Tibial nerve (tissue), 4 donors: ENCODE results near the gene RBM47. TPM values are rescaled to one million over a fixed set of nuclear protein-coding genes. Genes with fewer than 3 reads are reported as not detected.

Source experiments
- DNase-seq, 2 donors: peaks; one replicate each; pipeline ENCODE4 v3.0.0-alpha.2; 2019; ENCODE audit warnings: low spot score in 2 of 2
- H3K27ac ChIP-seq, 4 donors: fragments of 200-600 bp; sonication (generic) in 3 of 4; one replicate each; pipeline ENCODE4 v1.5.1; 2017 to 2019; ENCODE audit warnings: mild to moderate bottlenecking in 1 of 4
- H3K27me3 ChIP-seq, 2 donors: fragments of 200-600 bp; sonication (generic) in 1 of 2; one replicate each; pipeline versions ENCODE4 v1.5.1 to v1.6.0; 2017 to 2019
- H3K36me3 ChIP-seq, 3 donors: fragments of 200-600 bp; sonication (generic); one replicate each; pipeline ENCODE4 v1.5.1; 2018 to 2019
- H3K4me1 ChIP-seq, 4 donors: fragments of 200-600 bp; sonication (generic) in 3 of 4; one replicate each; pipeline ENCODE4 v1.5.1; 2017 to 2019
- H3K4me3 ChIP-seq, 4 donors: fragments of 200-600 bp; sonication (generic) in 3 of 4; one replicate each; pipeline ENCODE4 v1.5.1; 2017 to 2019; ENCODE audit warnings: mild to moderate bottlenecking in 1 of 4, moderate library complexity in 1 of 4
- H3K9me3 ChIP-seq, 4 donors: fragments of 200-600 bp; sonication (generic) in 3 of 4; one replicate each; pipeline ENCODE4 v1.5.1; 2017 to 2019
- CTCF ChIP-seq, 5 experiments: fragments of 200-600 bp in 3 of 5; fragments of 450-650 bp in 2 of 5; sonication (generic) in 3 of 5; IDR thresholded peaks; one replicate each; pipeline ENCODE4 v1.5.1; 2016 to 2019; ENCODE audit warnings: antibody characterized with exemption in 5 of 5, mild to moderate bottlenecking in 3 of 5, moderate library complexity in 2 of 5
- EP300 ChIP-seq, 2 donors: sonication (generic); formaldehyde crosslinking; IDR thresholded peaks; one replicate each; pipeline ENCODE4 v1.6.1; 2017; ENCODE audit warnings: antibody characterized with exemption in 2 of 2, mild to moderate bottlenecking in 1 of 2
- POLR2A ChIP-seq, 2 donors: fragments of 450-650 bp; IDR thresholded peaks; one replicate each; pipeline ENCODE4 v1.6.1; 2017; ENCODE audit warnings: antibody characterized with exemption in 2 of 2, mild to moderate bottlenecking in 2 of 2, moderate library complexity in 2 of 2
- WGBS, 2 donors: methylation state at CpG; one replicate each; pipeline ENCODE4 v1.1.5; 2018; 5-methylcytosine and 5-hydroxymethylcytosine counted together
- total RNA-seq, 4 donors: library from RNA; depleted of rRNA; stranded (reverse); fragments of >200 nt; gene quantifications; one replicate each; pipeline ENCODE4 v1.1.0, GENCODE V29; 2016

RBM47 gene
- total RNA-seq, 4 donors from 2014 or later: 22.8 to 93.9 (median 41.0) TPM

GRCh38 chr4:40575846-40576245 is 53.8 kb downstream of the RBM47 start:
- Histone ChIP-seq H3K36me3 (no peaks in the 10 kb centered on the region), H3K27ac (no peak overlapping the region), H3K27me3 (no peaks in the 10 kb centered on the region), H3K9me3 (no peaks in the 10 kb centered on the region), H3K4me3 (no peak overlapping the region), H3K4me1 (peaks cover 0 to 11% (median 3%) of the 10 kb centered on the region in 4 donors)
- DNase-seq: no peak
- WGBS, 2 donors: 87 to 92% methylated on average over 2 of the region's 2 CpGs
- TF ChIP-seq CTCF (IDR thresholded peaks at IDR 0.05) (no peak), EP300 (IDR thresholded peaks at IDR 0.05) (no peak), POLR2A (IDR thresholded peaks at IDR 0.05) (no peak)

GRCh38 chr4:40573593-40574311 is 55.9 kb downstream of the RBM47 start:
- DNase-seq: no peak
- no peak overlapping the region for H3K4me3 ChIP-seq
- WGBS, 2 donors: 48 to 49% methylated on average over 6 of the region's 6 CpGs
- peak overlapping the region in 2 of 4 donors; percentile 30 to 33 for H3K27ac ChIP-seq
- peaks cover 0 to 11% (median 3%) of the 10 kb centered on the region in 4 donors for H3K4me1 ChIP-seq
- no peaks in the 10 kb centered on the region for H3K9me3 ChIP-seq
- H3K36me3 ChIP-seq: no peaks in the 10 kb centered on the region
- no peaks in the 10 kb centered on the region for H3K27me3 ChIP-seq
- TF ChIP-seq EP300 (IDR thresholded peaks at IDR 0.05): peak in 1 of 2 donors; percentile 64
- no peak for TF ChIP-seq POLR2A (IDR thresholded peaks at IDR 0.05)

GRCh38 chr4:40572692-40573310 is 56.9 kb downstream of the RBM47 start:
- WGBS, 2 donors: 87 to 89% methylated on average over 7 of the region's 7 CpGs
- H3K36me3 ChIP-seq: no peaks in the 10 kb centered on the region
- H3K4me1 ChIP-seq: peaks cover 0 to 10% (median 3%) of the 10 kb centered on the region in 4 donors
- no peaks in the 10 kb centered on the region for H3K27me3 ChIP-seq
- peak overlapping the region in 1 of 4 donors; percentile 30 for H3K27ac ChIP-seq
- H3K9me3 ChIP-seq: no peaks in the 10 kb centered on the region
- no peak for TF ChIP-seq CTCF (IDR thresholded peaks at IDR 0.05)
- no peak for TF ChIP-seq EP300 (IDR thresholded peaks at IDR 0.05)
- TF ChIP-seq POLR2A (IDR thresholded peaks at IDR 0.05): no peak
- DNase-seq: no peak
- H3K4me3 ChIP-seq: no peak overlapping the region

- no peaks in the 10 kb centered on the region for H3K27me3 ChIP-seq
- H3K4me1 ChIP-seq: no peaks in the 10 kb centered on the region
- no peak for DNase-seq
These were observed 58.5 kb downstream of the RBM47 start for GRCh38 chr4:40571208-40571607.

GRCh38 chr4:40570348-40571077 is 59.2 kb downstream of the RBM47 start:
- H3K9me3 ChIP-seq: no peaks in the 10 kb centered on the region
- TF ChIP-seq EP300 (IDR thresholded peaks at IDR 0.05) (no peak), CTCF (IDR thresholded peaks at IDR 0.05) (no peak), POLR2A (IDR thresholded peaks at IDR 0.05) (no peak)
- WGBS, 2 donors: 93% methylated on average over 14 of the region's 14 CpGs
- H3K36me3 ChIP-seq: no peaks in the 10 kb centered on the region
- no peak for DNase-seq
- no peak overlapping the region for H3K4me3 ChIP-seq
- H3K27me3 ChIP-seq: no peaks in the 10 kb centered on the region
- no peaks in the 10 kb centered on the region for H3K4me1 ChIP-seq
- H3K27ac ChIP-seq: no peak overlapping the region

More at GRCh38 chr4:40571208-40571607, 58.5 kb downstream of the RBM47 start:
- H3K9me3 ChIP-seq: no peaks in the 10 kb centered on the region
- no peaks in the 10 kb centered on the region for H3K36me3 ChIP-seq
- no peak overlapping the region for H3K27ac ChIP-seq
- H3K4me3 ChIP-seq: no peak overlapping the region
- TF ChIP-seq CTCF (IDR thresholded peaks at IDR 0.05) (no peak), POLR2A (IDR thresholded peaks at IDR 0.05) (no peak), EP300 (IDR thresholded peaks at IDR 0.05) (no peak)
